HS-5 (cell line): Measurements from ENCODE around the gene DENND1C.

Source experiments
- DNase-seq: peaks from one replicate; pipeline ENCODE4 v3.0.0-alpha.2; 2012; ENCODE audit warnings: low read depth

The DENND1C gene

GRCh38 chr19:6423499-6424194 is 57.9 kb downstream of the DENND1C start:
- peak; percentile 8 for DNase-seq

- no peak for DNase-seq
Measured at GRCh38 chr19:6421075-6422014, 60.2 kb downstream of the DENND1C start.

GRCh38 chr19:6418562-6418932 is 63.0 kb downstream of the DENND1C start:
- DNase-seq, result no peak

- no peak for DNase-seq
Measured at GRCh38 chr19:6417713-6418561, 63.6 kb downstream of the DENND1C start.
